Right lobe of liver (tissue), 4 donors: Measurements from ENCODE around the gene SRGAP2B.
"Not testable (repeated sequence)": the region's sequence is repeated elsewhere in the genome, so short reads cannot be mapped to it uniquely, and the experiment has no call there.

Experiments used
- CTCF ChIP-seq, 4 donors: fragments of 200-600 bp in 3 of 4; fragments of 450-650 bp in 1 of 4; IDR thresholded peaks; one replicate each; pipeline versions ENCODE4 v1.5.1 to v1.8.0; 2016 to 2022; ENCODE audit warnings: antibody characterized with exemption in 4 of 4, mild to moderate bottlenecking in 2 of 4
- POLR2A ChIP-seq: fragments of 450-650 bp; IDR thresholded peaks from one replicate; pipeline ENCODE4 v1.6.1; 2017; ENCODE audit warnings: antibody characterized with exemption, mild to moderate bottlenecking
- donor health status: DM: no; HTN: no; CAD: no.
- donor health status: DM: no; HTN: no; CAD: no.
- donor health status: DM: no; HTN: yes; CAD: no.

GRCh38 chr1:145122344-145123061 lies 27.4 kb upstream of the SRGAP2B start:
- not testable (repeated sequence) for TF ChIP-seq CTCF (IDR thresholded peaks at IDR 0.05); POLR2A
